Measurements from ENCODE around the gene DPYSL3. TPM values are rescaled to one million over a fixed set of nuclear protein-coding genes. Genes with fewer than 3 reads are reported as not detected.

The DPYSL3 gene
- total and polyA plus RNA-seq, 2 donors (not counting 3 experiments of a cell fraction or from before 2014, with no cell fraction given) = 80.3 to 146 TPM

GRCh38 chr5:147360816-147361215 lies 149.1 kb downstream of the DPYSL3 start:
- DNase-seq (ENCODE audit: low read depth, low spot score) = no peak

More at GRCh38 chr5:147360816-147361215, 149.1 kb downstream of the DPYSL3 start:
- peaks cover 4 to 18% of the 10 kb centered on the region in 2 experiments for H3K27me3 ChIP-seq (ENCODE audit: control insufficient read depth in 2 of 2, insufficient read depth in 2 of 2, low read length in 2 of 2)
- no peaks in the 10 kb centered on the region for H3K4me1 ChIP-seq (ENCODE audit: control insufficient read depth, extremely low read depth, insufficient read depth, low read length)
- H3K4me2 ChIP-seq (ENCODE audit: insufficient read depth, low read length) = no peak overlapping the region
- H3K27ac ChIP-seq (ENCODE audit: insufficient read depth, low read depth, low read length) = no peak overlapping the region
- no peaks in the 10 kb centered on the region for H3K9me3 ChIP-seq (replicated peaks; ENCODE audit: control insufficient read depth, insufficient read depth, low read length)
- no peaks in the 10 kb centered on the region for H4K20me1 ChIP-seq (replicated peaks; ENCODE audit: control insufficient read depth, extremely low read depth, insufficient read depth, low read length)
- H3K36me3 ChIP-seq (ENCODE audit: control insufficient read depth in 2 of 2, extremely low read depth in 1 of 2, insufficient read depth in 2 of 2, low read length in 2 of 2) = no peaks in the 10 kb centered on the region
- ChIA-PET CTCF (no interaction called here), POLR2A (no interaction called here)
- TF ChIP-seq GATA2 (IDR thresholded peaks at IDR 0.05; ENCODE audit: insufficient read depth, insufficient read length, low read depth, low read length) (no peak), POLR2A (IDR thresholded peaks at IDR 0.05; ENCODE audit: low read depth, low read length) (no peak), FOS (IDR thresholded peaks at IDR 0.05; ENCODE audit: borderline replicate concordance, insufficient read depth, low read length) (no peak), MYC (IDR thresholded peaks at IDR 0.05; ENCODE audit: low read depth, low read length) (no peak), POLR2AphosphoS5 (IDR thresholded peaks at IDR 0.05; ENCODE audit: insufficient read depth, low read depth, low read length) (no peak), JUN (IDR thresholded peaks at IDR 0.05; ENCODE audit: borderline replicate concordance, insufficient read depth, insufficient read length, low read depth) (no peak), EZH2 (IDR thresholded peaks at IDR 0.05; ENCODE audit: borderline replicate concordance, low read depth, low read length, severe bottlenecking) (no peak)
- TF ChIP-seq, protein P1, sequence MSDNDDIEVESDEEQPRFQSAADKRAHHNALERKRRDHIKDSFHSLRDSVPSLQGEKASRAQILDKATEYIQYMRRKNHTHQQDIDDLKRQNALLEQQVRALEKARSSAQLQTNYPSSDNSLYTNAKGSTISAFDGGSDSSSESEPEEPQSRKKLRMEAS (IDR thresholded peaks at IDR 0.05; ENCODE audit: insufficient read depth, insufficient read length) = no peak
- TF ChIP-seq, protein P2, sequence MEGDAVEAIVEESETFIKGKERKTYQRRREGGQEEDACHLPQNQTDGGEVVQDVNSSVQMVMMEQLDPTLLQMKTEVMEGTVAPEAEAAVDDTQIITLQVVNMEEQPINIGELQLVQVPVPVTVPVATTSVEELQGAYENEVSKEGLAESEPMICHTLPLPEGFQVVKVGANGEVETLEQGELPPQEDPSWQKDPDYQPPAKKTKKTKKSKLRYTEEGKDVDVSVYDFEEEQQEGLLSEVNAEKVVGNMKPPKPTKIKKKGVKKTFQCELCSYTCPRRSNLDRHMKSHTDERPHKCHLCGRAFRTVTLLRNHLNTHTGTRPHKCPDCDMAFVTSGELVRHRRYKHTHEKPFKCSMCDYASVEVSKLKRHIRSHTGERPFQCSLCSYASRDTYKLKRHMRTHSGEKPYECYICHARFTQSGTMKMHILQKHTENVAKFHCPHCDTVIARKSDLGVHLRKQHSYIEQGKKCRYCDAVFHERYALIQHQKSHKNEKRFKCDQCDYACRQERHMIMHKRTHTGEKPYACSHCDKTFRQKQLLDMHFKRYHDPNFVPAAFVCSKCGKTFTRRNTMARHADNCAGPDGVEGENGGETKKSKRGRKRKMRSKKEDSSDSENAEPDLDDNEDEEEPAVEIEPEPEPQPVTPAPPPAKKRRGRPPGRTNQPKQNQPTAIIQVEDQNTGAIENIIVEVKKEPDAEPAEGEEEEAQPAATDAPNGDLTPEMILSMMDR (IDR thresholded peaks at IDR 0.05; ENCODE audit: extremely low read depth in 1 of 2, insufficient read depth in 1 of 2, low read depth in 1 of 2, low read length in 2 of 2) = no peak
- no peak overlapping the region for H3K4me3 ChIP-seq (replicated peaks in 1 of 3; ENCODE audit: insufficient read depth in 1 of 3, low read depth in 1 of 3, low read length in 3 of 3)
- intact Hi-C loops (cut with micrococcal nuclease) (loop anchor here (10.0 kb wide), 1 partner anchor 396 kb away; no protein-coding TSS in a partner anchor), dilution Hi-C loops (cut with MboI; ENCODE audit: extremely low pct_ligation_motif_present, low sequenced_read_pairs) (no loop called here)
- FAIRE-seq = no peak
- no peaks in the 10 kb centered on the region for H3K79me2 ChIP-seq (ENCODE audit: control insufficient read depth, insufficient read depth, low read length)
- H3K9ac ChIP-seq (replicated peaks; ENCODE audit: extremely low read depth, insufficient read depth, low read length) = no peak overlapping the region
- no TSS peak for BruUV-seq (replicated peaks)
- no peak overlapping the region for H2AFZ ChIP-seq (ENCODE audit: low read depth, low read length)
- no peaks in the 10 kb centered on the region for H3K9me1 ChIP-seq (replicated peaks; ENCODE audit: control insufficient read depth, extremely low read depth, insufficient read depth, low read length)
